ENCODE results near the gene PLEKHA6.

DNA sequence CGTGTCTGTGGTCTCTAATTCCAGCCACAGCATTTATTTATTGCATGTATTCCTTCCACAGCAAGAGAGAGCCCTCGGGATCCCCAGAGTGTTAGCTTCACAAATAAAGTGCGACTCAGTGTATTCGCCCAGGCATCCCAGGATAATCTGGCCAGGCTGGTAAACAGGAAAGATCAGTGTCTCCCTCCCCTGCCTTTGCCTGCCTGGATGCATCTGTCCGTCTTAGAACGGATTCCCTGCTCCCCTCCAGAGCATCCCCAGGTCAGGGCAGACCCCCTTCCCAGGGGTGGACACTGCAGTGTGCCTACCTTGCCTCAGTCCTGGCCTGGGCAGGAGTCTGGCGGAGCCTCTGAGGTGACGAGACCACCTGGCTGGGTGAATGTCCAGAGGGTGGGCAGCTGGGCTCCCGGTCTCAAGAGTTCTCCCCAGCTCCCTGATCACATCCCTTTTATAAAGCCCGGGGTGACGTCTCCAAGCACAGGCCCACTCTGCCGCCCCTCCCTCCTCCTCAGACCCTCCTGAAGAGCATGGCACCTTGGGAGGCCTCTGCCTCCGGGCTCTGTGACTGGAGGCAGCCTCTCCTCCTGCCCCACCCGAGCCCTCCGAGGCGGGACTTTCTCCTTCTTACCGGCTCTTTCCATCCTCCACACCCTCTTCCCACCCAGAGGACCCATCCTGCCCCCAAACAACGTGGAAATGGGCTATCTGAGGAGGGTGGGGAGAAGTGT lies 163.5 kb downstream of the PLEKHA6 start, which contains the start of gene KISS1:
- TF ChIP-seq TAF1 (IDR thresholded peaks at IDR 0.05; ENCODE audit: low read depth): no peak
- no peak for TF ChIP-seq EP300 (conservative IDR thresholded peaks at IDR 0.05; ENCODE audit: poor library complexity, severe bottlenecking)
- no peak for TF ChIP-seq CTCF (IDR thresholded peaks at IDR 0.05; ENCODE audit: poor library complexity, severe bottlenecking)
- no peak for TF ChIP-seq SMC3 (conservative IDR thresholded peaks at IDR 0.05; ENCODE audit: poor library complexity)
- TF ChIP-seq POLR2AphosphoS5 (IDR thresholded peaks at IDR 0.05): no peak
- no peak for TF ChIP-seq REST (IDR thresholded peaks at IDR 0.05; ENCODE audit: borderline replicate concordance)
- no peak for TF ChIP-seq MXI1 (conservative IDR thresholded peaks at IDR 0.05; ENCODE audit: poor library complexity, severe bottlenecking)

Measured in neural cell (in vitro differentiated cells).